Esophagus squamous epithelium (tissue), 4 donors: Measurements from ENCODE around the gene MTMR3.

Source experiments
- CTCF ChIP-seq, 6 experiments: fragments of 450-650 bp in 4 of 6; fragments of 200-600 bp in 2 of 6; sonication (generic) in 2 of 6; IDR thresholded peaks; one replicate each; pipeline ENCODE4 v1.5.1; 2016 to 2019; ENCODE audit warnings: antibody characterized with exemption in 6 of 6, mild to moderate bottlenecking in 4 of 6, moderate library complexity in 4 of 6
- POLR2A ChIP-seq, 4 donors: fragments of 450-650 bp; IDR thresholded peaks; one replicate each; pipeline ENCODE4 v1.6.1; 2017; ENCODE audit warnings: antibody characterized with exemption in 4 of 4, mild to moderate bottlenecking in 4 of 4, moderate library complexity in 3 of 4

GRCh38 chr22:29933619-29934018 lies 50.6 kb downstream of the MTMR3 start:
- no peak for TF ChIP-seq CTCF (IDR thresholded peaks at IDR 0.05)
- TF ChIP-seq POLR2A (IDR thresholded peaks at IDR 0.05): no peak
